GM21737 (cell line): ENCODE data around the gene IL4I1.
"Not testable (repeated sequence)": the region's sequence is repeated elsewhere in the genome, so short reads cannot be mapped to it uniquely, and the experiment has no call there.

Source experiments
- ATAC-seq: cut with Tn5 transposase; IDR thresholded peaks from one replicate; pipeline ENCODE4 v1.9.1; 2021; ENCODE audit warnings: mild to moderate bottlenecking, moderate library complexity; ENCODE audit not compliant: unreplicated experiment

Gene IL4I1

GRCh38 chr19:49924881-49925210 lies 28.2 kb upstream of the IL4I1 start:
- not testable (repeated sequence) for ATAC-seq

- no peak for ATAC-seq
Observed at GRCh38 chr19:49924004-49924880, 27.6 kb upstream of the IL4I1 start.

- no peak for ATAC-seq
Observed at GRCh38 chr19:49923055-49924003, 26.6 kb upstream of the IL4I1 start.

GRCh38 chr19:49921871-49922795 lies 25.4 kb upstream of the IL4I1 start:
- no peak for ATAC-seq

- ATAC-seq, result no peak
Observed at GRCh38 chr19:49920624-49921363, 24.1 kb upstream of the IL4I1 start.

- ATAC-seq, result no peak
Observed at GRCh38 chr19:49918089-49918488, 21.4 kb upstream of the IL4I1 start.

- no peak for ATAC-seq
Observed at GRCh38 chr19:49916839-49917733, 20.4 kb upstream of the IL4I1 start.

GRCh38 chr19:49915271-49915670 lies 18.6 kb upstream of the IL4I1 start:
- ATAC-seq, result no peak

GRCh38 chr19:49913720-49914119 lies 17.0 kb upstream of the IL4I1 start:
- no peak for ATAC-seq

GRCh38 chr19:49912965-49913685 lies 16.4 kb upstream of the IL4I1 start:
- no peak for ATAC-seq

GRCh38 chr19:49911381-49912145 lies 14.9 kb upstream of the IL4I1 start:
- ATAC-seq, result peak; percentile 42

GRCh38 chr19:49910179-49910578 lies 13.5 kb upstream of the IL4I1 start:
- no peak for ATAC-seq

- no peak for ATAC-seq
Observed at GRCh38 chr19:49908480-49909420, 12.1 kb upstream of the IL4I1 start.

- ATAC-seq, result no peak
Observed at GRCh38 chr19:49907745-49908446, 11.2 kb upstream of the IL4I1 start.

GRCh38 chr19:49906879-49907564 lies 10.3 kb upstream of the IL4I1 start:
- no peak for ATAC-seq
